SKM-1 (cell line): ENCODE data around the gene ARHGEF4.
A peak's percentile ranks its signal among the peaks of the same experiment; 100 is the strongest.

Experiments
- DNase-seq: peaks from one replicate; lab custom pipeline; 2025; ENCODE audit not compliant: unreplicated experiment; lab: John Stamatoyannopoulos, UW

The ARHGEF4 gene

DNA sequence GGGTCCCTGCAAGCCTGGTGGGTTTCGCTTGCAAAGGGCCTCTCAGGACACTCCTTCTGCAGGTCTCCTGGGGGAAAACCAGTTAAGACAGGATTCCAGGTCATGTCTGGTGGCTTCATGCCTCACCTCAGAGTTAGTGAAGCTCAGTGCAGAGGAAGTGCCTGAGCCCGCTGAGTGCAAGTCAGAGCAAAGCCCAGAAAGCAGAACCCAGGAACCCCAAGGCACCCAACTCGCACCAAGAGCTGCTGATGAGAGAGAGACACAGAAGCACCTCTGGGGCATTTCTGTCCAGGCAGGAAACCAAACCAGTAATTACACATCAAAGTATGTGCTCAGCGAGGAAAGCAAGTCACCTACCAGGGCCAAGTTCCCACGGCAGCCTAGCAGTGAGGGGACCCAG is 78.4 kb downstream of the ARHGEF4 start:
- DNase-seq = no peak

GRCh38 chr2:130915595-130916437 is 79.1 kb downstream of the ARHGEF4 start:
- no peak for DNase-seq

DNA sequence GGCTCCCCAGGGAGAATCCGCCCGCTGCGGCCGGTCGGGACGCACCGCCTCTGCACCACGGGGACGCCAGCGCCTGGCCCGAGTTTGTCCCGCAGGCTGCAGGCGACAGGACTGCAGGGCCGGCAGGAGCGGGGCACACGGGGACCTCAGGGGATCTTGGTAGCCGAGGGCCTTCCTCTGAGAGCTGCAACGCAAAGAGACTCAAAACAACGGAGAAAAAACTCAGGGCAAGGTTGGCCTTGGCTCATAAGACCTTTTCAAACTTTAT is 79.7 kb downstream of the ARHGEF4 start:
- no peak for DNase-seq

GRCh38 chr2:130917006-130917688 is 80.4 kb downstream of the ARHGEF4 start:
- no peak for DNase-seq

GRCh38 chr2:130918393-130918792 is 81.7 kb downstream of the ARHGEF4 start:
- DNase-seq = no peak

GRCh38 chr2:130920415-130921163 is 83.9 kb downstream of the ARHGEF4 start:
- peak; percentile 32 for DNase-seq

DNA sequence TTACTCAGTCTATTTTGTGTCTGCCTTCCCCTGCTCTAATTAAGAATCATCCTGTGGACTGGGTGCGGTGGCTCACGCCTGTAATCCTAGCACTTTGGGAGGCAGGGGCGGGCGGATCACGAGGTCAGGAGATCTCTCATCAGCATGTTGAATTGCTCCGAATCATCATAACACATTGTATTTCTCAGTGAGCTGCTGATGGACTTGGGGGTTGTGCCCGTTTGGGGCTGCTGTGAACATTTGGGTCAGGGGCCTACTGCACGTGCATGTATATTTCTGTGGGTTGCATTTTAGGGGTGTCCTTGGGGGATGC is 84.4 kb downstream of the ARHGEF4 start:
- DNase-seq = no peak

DNA sequence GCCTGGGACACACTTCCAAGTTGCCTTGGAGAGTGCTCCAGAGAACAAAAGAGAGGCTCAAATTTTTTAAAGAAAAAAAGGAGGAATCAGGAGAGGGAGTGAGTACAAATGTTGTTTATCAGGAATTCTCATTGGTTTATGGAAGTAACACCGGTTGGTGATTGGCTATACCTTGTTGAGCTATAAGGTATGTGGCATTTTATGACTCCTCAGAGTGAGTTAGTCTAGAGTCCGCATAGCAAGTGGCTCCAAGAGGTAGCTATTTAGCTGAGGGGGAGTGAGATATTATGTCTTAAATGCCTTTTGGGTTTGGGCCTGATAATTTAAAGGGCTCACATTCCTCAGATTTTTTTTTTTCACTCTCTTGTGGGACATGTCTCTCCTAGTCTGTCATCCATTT is 85.7 kb downstream of the ARHGEF4 start:
- no peak for DNase-seq

GRCh38 chr2:130928385-130928784 is 91.7 kb downstream of the ARHGEF4 start:
- no peak for DNase-seq

DNA sequence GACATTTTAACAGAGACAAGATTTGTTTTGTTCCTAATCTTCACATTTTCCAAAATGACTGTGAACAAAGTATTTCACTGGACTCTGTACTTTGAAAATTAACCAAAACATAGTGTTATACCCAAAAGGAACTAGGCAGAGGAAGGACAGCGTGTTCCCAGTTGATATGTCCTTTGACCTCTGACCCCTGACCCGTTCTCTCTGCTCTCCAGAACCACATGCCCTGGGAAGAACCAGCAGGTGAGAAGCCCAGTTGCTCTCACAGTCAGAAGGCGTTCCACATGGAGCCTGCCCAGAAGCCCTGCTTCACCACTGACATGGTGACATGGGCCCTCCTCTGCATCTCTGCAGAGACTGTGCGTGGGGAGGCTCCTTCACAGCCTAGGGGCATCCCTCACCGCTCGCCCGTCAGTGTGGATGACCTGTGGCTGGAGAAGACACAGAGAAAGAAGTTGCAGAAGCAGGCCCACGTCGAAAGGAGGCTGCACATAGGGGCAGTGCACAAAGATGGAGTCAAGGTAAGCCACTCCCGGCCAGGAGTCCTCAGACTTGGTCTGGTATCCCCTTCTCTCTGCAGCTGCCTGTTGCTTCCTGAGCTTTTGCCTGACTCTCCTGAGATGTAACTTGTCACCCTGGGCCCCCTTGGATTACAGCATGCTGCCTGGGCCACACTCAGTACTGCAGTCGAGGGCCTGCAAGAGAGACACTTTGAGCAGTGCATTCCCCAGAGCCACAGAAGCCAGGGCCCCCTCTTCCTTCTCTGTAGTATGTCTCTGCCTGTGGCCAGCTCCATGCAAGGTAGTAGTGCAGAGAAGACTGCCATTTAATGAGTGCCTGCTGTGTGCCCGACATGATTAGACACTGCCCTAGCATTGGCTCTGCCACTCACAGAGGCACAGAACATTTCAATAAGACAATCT is 94.3 kb downstream of the ARHGEF4 start:
- no peak for DNase-seq

DNA sequence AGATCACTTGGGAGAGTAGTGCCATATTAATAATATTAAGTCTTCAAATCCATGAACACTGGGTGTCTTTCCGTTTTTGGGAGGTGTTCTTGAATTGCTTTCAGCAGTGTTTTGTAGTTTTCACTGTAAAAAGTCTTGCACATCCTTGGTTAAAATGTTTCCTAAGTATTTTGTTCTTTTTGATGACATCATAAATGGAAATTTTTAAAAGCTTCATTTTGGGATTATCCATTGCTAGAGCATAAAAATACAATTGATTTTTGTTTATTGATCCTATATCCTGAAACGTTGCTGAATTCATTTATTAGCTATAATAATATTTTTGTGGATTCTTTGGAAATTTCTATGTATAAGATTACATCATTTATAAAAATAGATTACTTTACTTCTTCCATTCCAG is 96.8 kb downstream of the ARHGEF4 start:
- no peak for DNase-seq

DNA sequence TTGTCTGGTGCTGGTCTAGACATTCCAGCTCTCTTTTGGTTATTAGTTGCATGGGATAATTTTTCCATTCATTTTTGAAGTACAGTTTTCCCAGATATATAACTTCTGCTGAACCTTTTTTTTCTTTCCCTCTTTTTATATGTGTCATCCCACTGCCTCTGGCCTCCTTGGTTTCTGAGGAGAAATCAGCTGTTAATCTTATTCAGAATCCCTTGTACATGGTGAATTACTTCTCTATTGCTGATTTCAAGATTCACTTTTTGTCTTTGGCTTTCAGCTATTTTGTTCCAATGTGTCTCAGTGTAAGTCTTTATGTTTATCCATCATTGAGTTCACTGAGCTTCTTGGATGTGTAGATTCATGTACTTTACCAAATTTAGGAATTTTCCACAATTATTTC is 99.7 kb downstream of the ARHGEF4 start:
- no peak for DNase-seq

GRCh38 chr2:130947967-130948366 is 111.3 kb downstream of the ARHGEF4 start:
- no peak for DNase-seq

GRCh38 chr2:130949954-130950353 is 113.2 kb downstream of the ARHGEF4 start:
- no peak for DNase-seq

DNA sequence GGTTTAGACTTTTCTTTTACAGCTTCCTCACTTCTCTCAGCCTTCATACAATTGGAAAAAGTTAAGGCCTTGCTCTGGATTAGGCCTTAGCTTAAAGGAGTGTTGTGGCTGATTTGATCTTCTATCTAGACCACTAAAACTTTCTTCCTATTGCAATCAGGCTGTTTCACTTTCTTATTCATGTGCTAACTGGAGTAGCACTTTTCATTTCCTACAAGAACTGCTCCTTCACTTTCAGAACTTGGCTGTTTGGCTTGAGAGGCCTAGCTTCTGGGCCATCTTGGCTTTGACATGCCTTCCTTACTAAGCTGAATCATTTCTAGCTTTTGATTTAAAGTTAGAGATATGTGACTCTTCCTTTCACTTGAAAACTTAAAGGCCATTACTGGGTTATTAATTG is 114.3 kb downstream of the ARHGEF4 start:
- no peak for DNase-seq

GRCh38 chr2:130954873-130955272 is 118.2 kb downstream of the ARHGEF4 start:
- no peak for DNase-seq

DNA sequence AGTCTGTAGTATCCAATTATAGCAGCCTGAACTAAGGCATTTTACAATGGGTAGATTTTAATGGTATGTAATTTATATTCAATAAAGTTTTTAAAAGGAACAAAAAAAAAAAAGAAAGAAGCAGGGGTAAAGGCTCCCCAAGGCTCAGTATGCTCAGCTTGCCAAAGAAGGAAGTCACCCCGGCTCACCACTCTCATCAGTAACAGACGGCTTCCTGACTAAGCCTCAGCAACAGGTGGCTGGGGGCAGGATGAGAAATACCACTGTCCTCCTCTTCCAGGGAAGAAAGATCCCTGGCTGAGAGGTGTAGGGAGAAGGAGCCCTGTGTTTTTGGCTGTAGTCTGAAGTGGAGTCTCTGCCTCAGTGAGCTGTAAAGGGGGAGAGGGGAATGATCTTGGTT is 121.2 kb downstream of the ARHGEF4 start:
- peak; percentile 16 for DNase-seq

- no peak for DNase-seq
Observed at GRCh38 chr2:130963196-130963848, 126.6 kb downstream of the ARHGEF4 start.

- DNase-seq = no peak
Observed at GRCh38 chr2:130963849-130964793, 127.4 kb downstream of the ARHGEF4 start.

GRCh38 chr2:130964931-130965330 is 128.2 kb downstream of the ARHGEF4 start:
- no peak for DNase-seq
